ENCODE measurements around the gene CLDN12.

- no peak for TF ChIP-seq PKNOX1 (IDR thresholded peaks at IDR 0.05)
- TF ChIP-seq FOXK2 (IDR thresholded peaks at IDR 0.05): no peak
- no peak for TF ChIP-seq HDGF (IDR thresholded peaks at IDR 0.05; ENCODE audit: borderline replicate concordance)
- no peak for TF ChIP-seq FOXM1 (IDR thresholded peaks at IDR 0.05; ENCODE audit: borderline replicate concordance)
- TF ChIP-seq SUZ12 (IDR thresholded peaks at IDR 0.05): no peak
- no peak for TF ChIP-seq SP1 (IDR thresholded peaks at IDR 0.05)
- TF ChIP-seq BHLHE40 (IDR thresholded peaks at IDR 0.05; ENCODE audit: borderline replicate concordance): no peak
- no peak for TF ChIP-seq NFRKB (IDR thresholded peaks at IDR 0.05)
- no peak for TF ChIP-seq ARNT (IDR thresholded peaks at IDR 0.05)
These were observed 19.8 kb upstream of the CLDN12 start for GRCh38 chr7:90383422-90383821.
